HuH-7 (cell line): ENCODE data around the gene MARCHF10.
"Not testable (repeated sequence)": the region's sequence is repeated elsewhere in the genome, so short reads cannot be mapped to it uniquely, and the experiment has no call there.

Experiments used
- DNase-seq: peaks from one replicate; pipeline ENCODE4 v3.0.0; 2011; ENCODE audit warnings: low spot score

Gene MARCHF10, protein sequence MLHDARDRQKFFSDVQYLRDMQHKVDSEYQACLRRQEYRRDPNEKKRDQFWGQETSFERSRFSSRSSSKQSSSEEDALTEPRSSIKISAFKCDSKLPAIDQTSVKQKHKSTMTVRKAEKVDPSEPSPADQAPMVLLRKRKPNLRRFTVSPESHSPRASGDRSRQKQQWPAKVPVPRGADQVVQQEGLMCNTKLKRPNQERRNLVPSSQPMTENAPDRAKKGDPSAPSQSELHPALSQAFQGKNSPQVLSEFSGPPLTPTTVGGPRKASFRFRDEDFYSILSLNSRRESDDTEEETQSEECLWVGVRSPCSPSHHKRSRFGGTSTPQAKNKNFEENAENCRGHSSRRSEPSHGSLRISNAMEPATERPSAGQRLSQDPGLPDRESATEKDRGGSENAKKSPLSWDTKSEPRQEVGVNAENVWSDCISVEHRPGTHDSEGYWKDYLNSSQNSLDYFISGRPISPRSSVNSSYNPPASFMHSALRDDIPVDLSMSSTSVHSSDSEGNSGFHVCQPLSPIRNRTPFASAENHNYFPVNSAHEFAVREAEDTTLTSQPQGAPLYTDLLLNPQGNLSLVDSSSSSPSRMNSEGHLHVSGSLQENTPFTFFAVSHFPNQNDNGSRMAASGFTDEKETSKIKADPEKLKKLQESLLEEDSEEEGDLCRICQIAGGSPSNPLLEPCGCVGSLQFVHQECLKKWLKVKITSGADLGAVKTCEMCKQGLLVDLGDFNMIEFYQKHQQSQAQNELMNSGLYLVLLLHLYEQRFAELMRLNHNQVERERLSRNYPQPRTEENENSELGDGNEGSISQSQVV

DNA sequence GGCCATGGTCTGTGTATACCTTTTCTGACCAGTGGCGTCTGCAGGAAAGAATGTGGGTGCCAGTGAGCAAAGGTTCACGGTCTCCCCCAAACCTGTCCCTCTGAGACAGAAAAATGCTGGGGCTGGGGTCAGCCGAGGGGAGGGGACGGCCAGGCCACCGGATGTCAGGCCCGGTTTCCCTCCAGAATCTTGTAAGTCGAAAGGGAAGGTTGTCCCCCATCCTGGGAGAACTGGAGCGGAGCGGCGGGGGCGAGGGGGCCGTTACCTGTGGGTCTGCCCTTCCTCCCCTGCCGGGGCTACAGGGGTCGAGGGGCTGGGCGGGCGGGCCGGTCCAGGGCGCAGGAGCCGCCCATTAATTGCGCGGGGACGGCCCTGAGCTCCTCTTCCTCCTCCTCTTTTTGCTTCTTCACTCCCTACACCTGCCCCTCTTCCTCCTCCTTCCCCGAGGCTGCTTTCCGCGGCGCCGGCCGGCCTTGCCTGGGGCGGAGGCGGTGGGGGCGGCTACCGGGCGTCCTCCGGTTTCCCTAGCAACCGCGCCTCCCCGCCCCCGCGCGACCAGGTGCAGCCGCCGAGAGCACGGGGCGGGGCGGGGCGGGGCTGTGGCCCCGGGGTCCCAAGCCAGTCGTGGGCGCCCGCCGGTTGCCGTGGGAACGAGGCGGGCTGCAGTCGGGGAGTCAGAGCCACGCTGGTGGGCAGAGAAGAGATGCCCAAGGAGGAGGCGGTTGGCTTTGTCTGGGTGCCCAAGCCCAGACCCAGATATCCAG lies at the start of gene MARCHF10:
TSS of gene MARCHF10 (minus strand) at position 503 of the 764 bp plus-strand sequence. CDS start 6,579 bp downstream, outside the sequence.
- no peak for DNase-seq

- DNase-seq, result no peak
Observed at GRCh38 chr17:62857526-62857925, 49.4 kb upstream of the MARCHF10 start.

DNA sequence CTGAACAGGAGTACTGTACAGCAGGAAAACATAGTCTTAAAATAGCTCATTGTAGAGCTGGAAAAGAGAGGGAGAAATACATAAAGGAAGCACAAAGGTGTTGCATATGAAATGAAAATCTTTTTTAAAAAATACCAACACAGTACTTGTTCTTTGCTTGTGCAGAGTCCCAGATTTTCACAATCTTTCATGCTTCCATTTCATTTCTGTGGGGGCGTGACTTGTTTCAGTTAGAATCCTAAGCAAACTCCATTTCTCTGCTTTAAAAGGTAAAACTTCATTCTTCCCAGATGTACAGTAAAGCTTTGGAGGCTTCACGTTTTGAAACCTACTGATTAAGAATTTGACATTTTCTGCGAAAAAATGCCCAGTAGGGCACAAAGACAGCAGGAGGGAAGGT lies 48.5 kb upstream of the MARCHF10 start:
- no peak for DNase-seq

DNA sequence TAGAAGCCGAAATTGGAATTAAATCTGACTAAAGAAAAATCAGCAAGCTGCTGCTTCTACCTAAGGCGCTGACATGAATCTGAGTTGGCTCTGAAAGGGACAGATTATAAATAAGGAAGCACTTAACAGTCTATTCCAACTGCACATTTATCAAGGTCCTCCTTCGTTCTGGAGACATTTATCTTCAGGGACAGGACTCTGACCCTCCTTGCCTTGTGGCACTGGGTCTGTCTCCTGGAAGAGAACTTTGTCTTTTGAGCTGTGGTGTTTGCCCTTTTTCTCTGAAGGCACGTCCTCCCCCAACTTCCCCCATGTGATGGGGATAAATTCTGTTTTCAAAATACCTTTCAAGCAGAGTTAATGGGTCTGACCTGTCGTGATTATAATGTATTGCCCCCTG lies 47.0 kb upstream of the MARCHF10 start:
- DNase-seq, result no peak

DNA sequence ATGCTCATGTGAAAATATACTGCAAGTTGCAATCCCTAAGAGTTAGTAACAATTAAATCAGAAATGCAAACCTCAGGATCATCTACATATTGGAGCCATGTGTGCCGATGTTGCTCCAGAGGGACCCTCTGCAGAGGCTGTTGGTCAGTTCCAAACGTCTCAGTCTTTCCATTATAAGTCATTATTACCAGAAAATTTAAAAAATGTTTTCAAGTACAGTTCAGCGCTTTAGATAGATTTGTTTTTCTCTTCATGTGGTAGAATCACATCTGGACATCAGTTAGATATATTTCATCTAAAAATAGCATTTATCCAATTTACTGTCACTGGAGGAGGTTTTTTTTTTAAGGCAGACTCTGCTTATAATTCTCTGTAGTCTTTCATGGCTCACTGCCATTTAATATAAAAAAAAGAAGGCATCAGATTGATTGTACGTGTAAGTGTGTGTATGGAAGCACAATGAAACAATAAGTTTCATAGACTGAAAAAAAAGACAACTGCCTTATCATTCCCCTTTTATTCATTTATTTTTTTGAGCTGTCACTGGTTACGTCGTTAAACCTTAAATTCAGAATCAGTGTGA lies 46.1 kb upstream of the MARCHF10 start:
- no peak for DNase-seq

GRCh38 chr17:62852195-62852594 lies 44.1 kb upstream of the MARCHF10 start:
- no peak for DNase-seq

DNA sequence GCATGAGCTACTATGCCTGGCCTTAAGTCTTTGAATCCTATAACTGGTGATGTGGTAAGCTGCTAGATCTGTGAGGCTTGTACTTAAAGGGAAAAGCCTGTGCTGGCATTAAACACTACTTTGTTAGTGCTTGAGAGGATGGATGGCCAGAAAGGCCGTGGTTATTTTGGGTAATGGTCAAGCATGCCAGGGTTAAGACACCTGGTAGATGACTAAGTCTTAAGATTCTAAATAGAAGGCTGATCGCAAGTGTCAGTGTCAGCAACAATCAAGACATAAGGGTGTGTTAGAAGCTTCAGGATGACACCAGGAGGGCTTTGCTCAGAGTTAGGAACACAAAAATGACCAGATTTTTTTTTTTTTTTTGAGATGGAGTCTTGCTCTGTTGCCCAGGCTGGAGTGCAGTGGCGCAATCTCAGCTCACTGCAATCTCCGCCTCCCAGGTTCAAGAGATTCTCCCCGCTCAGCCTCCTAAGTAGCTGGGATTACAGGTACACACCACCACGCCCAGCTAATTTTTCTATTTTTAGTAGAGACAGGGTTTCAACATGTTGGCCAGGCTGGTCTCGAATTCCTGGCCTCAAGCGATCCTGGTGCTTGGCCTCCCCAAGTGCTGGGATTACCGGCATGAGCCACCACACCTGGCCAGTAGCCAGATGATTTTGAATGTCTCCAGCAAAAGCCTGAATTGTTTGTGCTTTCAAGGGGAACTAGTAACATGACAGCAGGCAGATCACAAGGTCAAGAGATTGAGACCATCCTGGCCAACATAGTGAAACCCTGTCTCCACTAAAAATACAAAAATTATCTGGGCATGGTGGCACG lies 41.7 kb upstream of the MARCHF10 start:
- not testable (repeated sequence) for DNase-seq

DNA sequence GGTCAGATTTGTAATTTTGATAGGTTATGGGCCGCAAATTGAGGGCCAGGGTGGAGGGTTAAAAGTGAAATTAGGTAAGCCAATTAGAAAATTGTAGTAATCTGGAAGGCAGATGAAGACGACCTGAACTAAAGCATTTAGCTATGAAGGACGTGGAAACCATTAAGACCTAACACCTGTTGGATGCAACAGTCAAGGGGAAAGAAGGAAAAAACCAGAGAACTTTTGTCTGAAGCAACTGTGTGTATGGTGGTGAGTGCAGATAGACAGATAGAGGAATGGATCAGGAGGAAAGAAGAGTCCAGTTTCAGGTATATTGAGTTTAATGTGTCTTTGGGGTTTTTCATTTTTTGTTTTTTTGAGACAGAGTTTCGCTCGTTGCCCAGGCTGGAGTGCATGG lies 40.2 kb upstream of the MARCHF10 start:
- DNase-seq, result no peak

- DNase-seq, result no peak
Observed at GRCh38 chr17:62847426-62847825, 39.3 kb upstream of the MARCHF10 start.

DNA sequence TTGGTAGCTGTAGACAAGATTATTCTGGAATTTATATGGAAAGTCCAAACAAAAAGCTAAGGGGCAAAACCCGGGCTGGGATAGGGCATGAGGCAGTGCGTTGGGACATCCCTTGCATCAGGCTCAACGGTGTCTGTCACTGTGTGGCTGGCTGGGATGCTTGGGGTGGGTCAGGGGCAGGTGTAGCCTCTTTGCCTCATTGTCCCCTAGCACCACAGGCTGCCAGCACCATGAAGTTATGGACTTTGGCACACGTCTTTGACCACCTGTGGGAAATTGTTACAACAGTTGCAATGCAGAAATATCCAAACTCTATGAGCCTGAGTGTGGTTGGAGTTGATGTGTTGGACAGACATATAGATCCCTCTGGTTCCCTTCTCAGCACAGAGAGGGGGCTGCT lies 32.8 kb upstream of the MARCHF10 start:
- no peak for DNase-seq

DNA sequence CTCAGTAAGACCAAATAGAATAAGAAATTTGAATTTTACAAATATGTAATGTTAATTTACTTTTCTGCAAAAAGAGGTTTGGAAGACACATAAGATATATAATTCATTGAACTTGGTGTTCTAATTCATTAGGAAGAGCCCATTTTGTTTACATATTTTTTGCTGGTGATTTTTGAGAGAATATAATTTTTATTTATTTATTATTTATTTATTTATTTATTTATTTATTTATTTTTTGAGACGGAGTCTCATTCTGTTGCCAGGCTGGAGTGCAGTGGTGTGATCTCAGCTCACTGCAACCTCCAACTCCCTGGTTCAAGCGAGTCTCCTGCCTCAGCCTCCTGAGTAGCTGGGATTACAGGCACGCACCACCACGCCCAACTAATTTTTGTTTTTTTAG lies 25.7 kb upstream of the MARCHF10 start:
- DNase-seq, result not testable (repeated sequence)

DNA sequence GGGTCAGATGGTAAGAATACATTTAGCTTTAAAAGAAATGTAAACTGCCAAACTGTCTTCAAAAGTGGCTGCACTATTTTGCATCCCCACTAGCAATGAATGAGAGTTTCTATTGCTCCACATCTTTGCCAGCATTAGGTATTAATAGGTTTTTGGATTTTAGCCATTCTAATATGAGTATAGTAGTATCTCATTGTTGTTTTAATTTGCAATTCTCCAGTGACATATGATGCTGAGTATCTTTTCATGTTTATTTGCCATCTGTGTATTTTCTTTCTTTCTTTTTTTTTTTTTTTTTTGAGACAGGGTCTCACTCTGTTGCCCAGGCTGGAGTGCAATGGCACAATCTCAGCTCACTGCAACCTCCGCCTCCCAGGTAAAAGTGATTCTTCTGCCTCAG lies 24.3 kb upstream of the MARCHF10 start:
- no peak for DNase-seq

- DNase-seq, result not testable (repeated sequence)
Observed at GRCh38 chr17:62831066-62831465, 23.0 kb upstream of the MARCHF10 start.

DNA sequence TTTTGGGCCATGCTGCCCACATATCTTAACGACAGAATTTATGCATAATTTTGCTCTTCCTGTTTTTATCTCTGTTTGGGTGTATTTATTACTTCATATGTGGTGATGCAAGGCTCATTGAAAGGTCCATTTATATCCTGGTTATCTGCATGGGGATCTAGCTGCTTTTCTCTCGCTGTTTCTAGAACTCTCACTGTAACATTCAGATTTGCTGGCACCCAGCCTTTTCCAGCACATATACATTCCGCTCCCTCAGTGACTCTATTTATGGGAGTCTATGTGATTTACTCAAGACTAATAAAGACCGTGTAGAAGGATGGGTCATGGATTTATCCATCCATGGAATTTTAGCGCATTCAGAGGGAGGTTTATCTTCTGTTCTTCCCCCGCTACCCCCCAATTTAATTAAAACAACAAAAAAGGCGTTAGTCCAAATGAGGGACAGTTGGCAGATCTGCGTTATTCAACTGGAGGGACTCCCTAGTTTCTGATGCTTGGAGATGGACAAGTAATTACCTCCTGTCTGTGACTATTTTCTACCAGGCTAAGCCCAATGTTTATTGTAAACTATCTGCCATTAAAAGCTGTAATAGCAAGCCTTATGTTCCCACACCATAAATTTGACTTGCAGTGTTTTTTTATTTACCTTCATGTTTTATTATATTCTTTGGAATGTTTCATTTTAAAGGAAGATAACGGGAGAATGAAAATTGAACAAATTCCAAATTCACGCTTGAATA lies 19.8 kb upstream of the MARCHF10 start:
- no peak for DNase-seq

DNA sequence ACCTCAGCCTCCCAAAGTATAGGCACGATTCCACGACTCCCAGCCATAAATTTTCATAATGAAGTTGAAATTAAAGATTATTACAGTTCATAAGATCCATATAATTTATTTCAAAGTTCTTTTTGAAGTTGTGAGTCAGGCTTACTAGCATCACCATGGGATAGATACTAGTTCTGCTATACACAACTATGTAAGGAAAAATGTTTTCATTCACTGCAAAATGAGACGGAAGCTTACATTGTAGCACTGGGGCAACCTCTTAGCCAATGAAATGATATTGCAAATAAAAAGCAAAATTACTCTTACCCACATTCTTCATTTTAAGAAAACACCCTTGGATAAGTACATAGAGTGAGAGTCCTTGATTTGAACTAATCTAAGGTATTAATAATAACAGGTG lies 18.8 kb upstream of the MARCHF10 start:
- no peak for DNase-seq

DNA sequence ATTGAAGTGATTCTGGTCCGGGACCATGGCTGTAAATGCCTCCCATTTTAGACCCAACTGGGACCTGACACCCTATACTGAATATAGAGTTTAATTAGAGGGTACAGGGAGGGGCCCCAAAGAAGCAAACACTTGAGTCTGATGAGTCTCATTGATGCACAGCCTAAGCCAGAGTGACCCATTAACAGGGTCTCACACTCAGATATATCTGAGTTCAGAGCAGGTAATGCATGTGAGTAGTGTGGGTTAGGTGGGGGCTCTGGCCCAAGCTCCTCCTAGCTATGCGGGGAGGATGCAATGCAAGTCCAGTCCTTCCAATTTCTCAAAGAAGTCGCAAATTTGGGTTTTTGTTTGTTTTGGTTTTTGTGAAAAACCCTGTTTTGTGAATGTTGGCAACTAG lies 17.1 kb upstream of the MARCHF10 start:
- no peak for DNase-seq

- no peak for DNase-seq
Observed at GRCh38 chr17:62824290-62825131, 16.4 kb upstream of the MARCHF10 start.

- no peak for DNase-seq
Observed at GRCh38 chr17:62823111-62823893, 15.2 kb upstream of the MARCHF10 start.
